Measurements from ENCODE around the gene PLA2G10. TPM values are rescaled to one million over a fixed set of nuclear protein-coding genes. Genes with fewer than 3 reads are reported as not detected.
"Not testable (repeated sequence)": the region's sequence is repeated elsewhere in the genome, so short reads cannot be mapped to it uniquely, and the experiment has no call there.

PLA2G10 gene
- total RNA-seq, 1 experiment from 2014 or later, result not detected

DNA sequence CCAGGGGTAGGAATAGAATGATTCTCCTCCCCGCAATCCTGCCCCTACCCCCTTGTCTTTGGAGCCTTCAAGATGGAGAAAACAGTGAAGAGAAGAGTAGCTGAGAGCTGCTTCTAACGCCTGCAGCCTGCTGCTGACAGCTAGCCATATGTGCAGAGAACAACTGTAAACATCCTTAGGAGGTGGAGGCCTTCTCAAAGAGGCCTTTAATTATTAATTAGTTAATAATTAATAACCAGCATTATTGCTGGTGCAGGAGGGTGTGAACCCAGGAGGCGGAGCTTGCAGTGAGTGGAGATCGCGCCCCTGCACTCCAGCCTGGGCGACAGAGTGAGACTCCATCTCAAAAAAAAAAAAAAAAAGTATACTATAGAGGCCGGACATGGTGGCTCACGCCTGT is 52.9 kb downstream of the PLA2G10 start:
- TF ChIP-seq, protein P1, sequence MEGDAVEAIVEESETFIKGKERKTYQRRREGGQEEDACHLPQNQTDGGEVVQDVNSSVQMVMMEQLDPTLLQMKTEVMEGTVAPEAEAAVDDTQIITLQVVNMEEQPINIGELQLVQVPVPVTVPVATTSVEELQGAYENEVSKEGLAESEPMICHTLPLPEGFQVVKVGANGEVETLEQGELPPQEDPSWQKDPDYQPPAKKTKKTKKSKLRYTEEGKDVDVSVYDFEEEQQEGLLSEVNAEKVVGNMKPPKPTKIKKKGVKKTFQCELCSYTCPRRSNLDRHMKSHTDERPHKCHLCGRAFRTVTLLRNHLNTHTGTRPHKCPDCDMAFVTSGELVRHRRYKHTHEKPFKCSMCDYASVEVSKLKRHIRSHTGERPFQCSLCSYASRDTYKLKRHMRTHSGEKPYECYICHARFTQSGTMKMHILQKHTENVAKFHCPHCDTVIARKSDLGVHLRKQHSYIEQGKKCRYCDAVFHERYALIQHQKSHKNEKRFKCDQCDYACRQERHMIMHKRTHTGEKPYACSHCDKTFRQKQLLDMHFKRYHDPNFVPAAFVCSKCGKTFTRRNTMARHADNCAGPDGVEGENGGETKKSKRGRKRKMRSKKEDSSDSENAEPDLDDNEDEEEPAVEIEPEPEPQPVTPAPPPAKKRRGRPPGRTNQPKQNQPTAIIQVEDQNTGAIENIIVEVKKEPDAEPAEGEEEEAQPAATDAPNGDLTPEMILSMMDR (IDR thresholded peaks at IDR 0.05; ENCODE audit: unreplicated experiment), result no peak
- H3K36me3 Mint-ChIP-seq (ENCODE audit: insufficient read depth, unreplicated experiment), result peaks cover 57% of the 10 kb centered on the region
- H3K4me1 Mint-ChIP-seq (ENCODE audit: insufficient read depth, unreplicated experiment), result peaks cover 2% of the 10 kb centered on the region
- DNase-seq (ENCODE audit: unreplicated experiment), result no peak
- H3K27me3 Mint-ChIP-seq (ENCODE audit: insufficient read depth, unreplicated experiment), result no peaks in the 10 kb centered on the region
- no peak overlapping the region for H3K4me3 Mint-ChIP-seq (ENCODE audit: unreplicated experiment)
- intact Hi-C loops (cut with micrococcal nuclease), result no loop called here
- no TSS peak for BruUV-seq (replicated peaks)
- H3K9me3 Mint-ChIP-seq (ENCODE audit: unreplicated experiment), result no peaks in the 10 kb centered on the region
- H3K27ac Mint-ChIP-seq (ENCODE audit: low read depth, unreplicated experiment), result no peak overlapping the region
- ChIA-PET POLR2A (interaction anchor here (0.6 to 2.1 kb wide), 4 partner anchors 8 to 142 kb away, joined by 3 to 6 read pairs (median 3); partner anchors contain the start of genes BFAR and PARN), CTCF (interaction anchor here (0.6 kb wide), 3 partner anchors 15 to 723 kb away, joined by 3 read pairs; no protein-coding TSS in a partner anchor)

DNA sequence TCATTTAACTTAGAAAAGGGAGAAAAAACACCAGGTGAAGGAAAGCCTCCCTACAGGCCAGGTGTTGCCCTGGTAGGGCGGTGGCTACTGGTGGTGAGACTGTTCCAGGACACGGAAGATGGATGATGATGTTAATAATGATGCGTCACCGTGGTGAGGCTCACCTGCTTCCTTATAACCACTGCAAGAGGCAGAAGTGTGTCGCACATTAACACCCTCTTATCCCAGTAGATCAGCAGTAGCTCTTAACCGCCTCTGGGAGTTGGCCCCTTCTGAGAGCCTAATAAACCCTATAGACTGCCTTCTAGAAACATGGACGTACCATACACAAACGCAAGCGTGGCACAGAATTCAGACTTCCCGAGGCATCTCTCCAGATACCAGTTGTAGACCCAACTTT is 53.6 kb downstream of the PLA2G10 start:
- CTCF ChIA-PET, result interaction anchor here (0.6 to 0.7 kb wide), 2 partner anchors 24 to 137 kb away, joined by 3 read pairs; no protein-coding TSS in a partner anchor
- no peak for DNase-seq (ENCODE audit: unreplicated experiment)
- no peak overlapping the region for H3K4me3 Mint-ChIP-seq (ENCODE audit: unreplicated experiment)
- intact Hi-C loops (cut with micrococcal nuclease), result no loop called here
- H3K27me3 Mint-ChIP-seq (ENCODE audit: insufficient read depth, unreplicated experiment), result no peaks in the 10 kb centered on the region
- no TSS peak for BruUV-seq (replicated peaks)
- TF ChIP-seq, protein P1 (IDR thresholded peaks at IDR 0.05; ENCODE audit: unreplicated experiment), result no peak
- H3K36me3 Mint-ChIP-seq (ENCODE audit: insufficient read depth, unreplicated experiment), result peaks cover 57% of the 10 kb centered on the region
- no peaks in the 10 kb centered on the region for H3K9me3 Mint-ChIP-seq (ENCODE audit: unreplicated experiment)
- H3K27ac Mint-ChIP-seq (ENCODE audit: low read depth, unreplicated experiment), result no peak overlapping the region
- H3K4me1 Mint-ChIP-seq (ENCODE audit: insufficient read depth, unreplicated experiment), result peaks cover 7% of the 10 kb centered on the region
- POLR2A ChIA-PET, result interaction anchor here (1.3 to 1.4 kb wide), 2 partner anchors 8 to 10 kb away, joined by 3 read pairs; partner anchors contain the start of genes BFAR and PARN

DNA sequence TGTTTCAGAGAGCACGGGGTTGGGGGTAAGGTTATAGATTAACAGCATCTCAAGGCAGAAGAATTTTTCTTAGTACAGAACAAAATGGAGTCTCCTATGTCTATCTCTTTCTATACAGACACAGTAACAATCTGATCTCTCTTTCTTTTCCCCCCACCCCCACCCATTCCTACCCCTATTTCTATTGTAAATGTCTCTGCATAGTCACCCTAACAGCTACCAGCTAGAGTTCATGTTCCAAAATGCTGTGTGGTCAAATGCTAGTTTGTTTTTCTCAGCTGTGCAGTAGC is 57.2 kb downstream of the PLA2G10 start:
- H3K27me3 Mint-ChIP-seq (ENCODE audit: insufficient read depth, unreplicated experiment); H3K9me3 Mint-ChIP-seq (ENCODE audit: unreplicated experiment); BruUV-seq (replicated peaks); CTCF ChIA-PET; intact Hi-C loops (cut with micrococcal nuclease); DNase-seq (ENCODE audit: unreplicated experiment); H3K4me3 Mint-ChIP-seq (ENCODE audit: unreplicated experiment): not testable (repeated sequence)
- Mint-ChIP-seq H3K36me3 (ENCODE audit: insufficient read depth, unreplicated experiment) (peaks cover 40% of the 10 kb centered on the region), H3K4me1 (ENCODE audit: insufficient read depth, unreplicated experiment) (peaks cover 18% of the 10 kb centered on the region), H3K27ac (ENCODE audit: low read depth, unreplicated experiment) (peak overlapping the region; percentile 17)
- POLR2A ChIA-PET, result interaction anchor here (0.7 kb wide), 1 partner anchor 22 kb away, joined by 5 read pairs; no protein-coding TSS in a partner anchor

DNA sequence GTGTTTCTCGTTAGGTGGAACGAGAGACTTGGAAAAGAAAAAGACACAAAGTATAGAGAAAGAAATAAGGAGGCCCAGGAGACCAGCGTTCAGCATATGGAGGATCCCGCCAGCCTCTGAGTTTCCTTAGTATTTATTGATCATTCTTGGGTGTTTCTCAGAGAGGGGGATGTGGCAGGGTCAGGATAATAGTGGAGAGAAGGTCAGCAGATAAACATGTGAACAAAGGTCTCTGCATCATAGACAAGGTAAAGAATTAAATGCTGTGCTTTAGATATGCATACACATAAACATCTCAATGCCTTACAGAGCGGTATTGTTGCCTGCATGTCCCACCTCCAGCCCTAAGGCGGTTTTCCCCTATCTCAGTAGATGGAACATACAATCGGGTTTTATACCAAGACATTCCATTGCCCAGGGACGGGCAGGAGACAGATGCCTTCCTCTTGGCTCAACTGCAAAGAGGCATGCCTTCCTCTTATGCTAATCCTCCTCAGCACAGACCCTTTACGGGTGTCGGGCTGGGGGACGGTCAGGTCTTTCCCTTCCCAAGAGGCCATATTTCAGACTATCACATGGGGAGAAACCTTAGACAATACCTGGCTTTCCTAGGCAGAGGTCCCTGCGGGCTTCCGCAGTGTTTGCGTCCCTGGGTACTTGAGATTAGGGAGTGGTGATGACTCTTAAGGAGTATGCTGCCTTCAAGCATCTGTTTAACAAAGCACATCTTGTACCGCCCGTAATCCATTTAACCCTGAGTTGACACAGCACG is 57.7 kb downstream of the PLA2G10 start:
- intact Hi-C loops (cut with micrococcal nuclease); BruUV-seq (replicated peaks); DNase-seq (ENCODE audit: unreplicated experiment); H3K9me3 Mint-ChIP-seq (ENCODE audit: unreplicated experiment); POLR2A ChIA-PET; CTCF ChIA-PET; H3K27me3 Mint-ChIP-seq (ENCODE audit: insufficient read depth, unreplicated experiment): not testable (repeated sequence)
- peak overlapping the region; percentile 2 for H3K4me3 Mint-ChIP-seq (ENCODE audit: unreplicated experiment)
- peaks cover 18% of the 10 kb centered on the region for H3K4me1 Mint-ChIP-seq (ENCODE audit: insufficient read depth, unreplicated experiment)
- H3K27ac Mint-ChIP-seq (ENCODE audit: low read depth, unreplicated experiment), result peak overlapping the region; percentile 17
- peaks cover 40% of the 10 kb centered on the region for H3K36me3 Mint-ChIP-seq (ENCODE audit: insufficient read depth, unreplicated experiment)

DNA sequence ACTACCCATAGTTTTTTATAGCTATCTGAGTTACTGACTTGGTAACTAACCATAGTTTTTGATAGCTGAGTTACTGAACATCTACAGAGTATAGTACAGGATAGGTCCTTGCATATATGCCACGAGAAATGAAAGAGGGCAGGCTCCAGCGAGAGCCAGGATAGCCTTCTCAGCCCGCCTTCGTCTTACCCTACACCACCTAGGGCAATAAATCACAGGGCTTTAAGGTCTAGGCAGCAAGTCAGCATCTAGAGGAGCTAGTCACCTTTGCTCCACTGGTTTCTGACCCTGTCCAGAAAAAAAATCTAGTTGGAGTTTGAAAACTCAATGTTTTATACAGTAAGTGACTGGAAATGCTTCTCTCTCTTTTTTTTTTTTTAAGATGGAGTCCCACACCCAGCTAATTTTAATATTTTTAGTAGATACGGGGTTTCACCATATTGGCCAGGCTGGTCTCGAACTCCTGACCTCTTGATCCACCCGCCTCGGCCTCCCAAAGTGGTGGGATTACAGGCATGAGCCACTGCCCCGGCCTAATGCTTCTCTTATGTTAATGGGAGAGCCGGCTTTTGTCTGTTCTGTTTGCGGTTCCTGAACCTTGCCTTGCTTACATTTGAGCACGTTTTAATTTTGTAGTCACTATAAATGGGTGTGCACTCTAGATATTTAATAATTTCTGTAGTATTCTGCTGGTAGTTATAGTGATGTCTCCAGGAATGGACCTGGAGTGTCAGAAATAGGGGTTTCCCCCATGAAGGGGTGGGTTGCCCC is 58.5 kb downstream of the PLA2G10 start:
- Mint-ChIP-seq H3K4me3 (ENCODE audit: unreplicated experiment) (peak overlapping the region; percentile 2), H3K27ac (ENCODE audit: low read depth, unreplicated experiment) (peak overlapping the region; percentile 17)
- CTCF ChIA-PET, result interaction anchor here (1.0 kb wide), 1 partner anchor 10 kb away, joined by 4 read pairs; no protein-coding TSS in a partner anchor

More for the DNA sequence above, 58.5 kb downstream of the PLA2G10 start:
- H3K36me3 Mint-ChIP-seq (ENCODE audit: insufficient read depth, unreplicated experiment), result peaks cover 40% of the 10 kb centered on the region
- no TSS peak for BruUV-seq (replicated peaks)
- peaks cover 18% of the 10 kb centered on the region for H3K4me1 Mint-ChIP-seq (ENCODE audit: insufficient read depth, unreplicated experiment)
- no peaks in the 10 kb centered on the region for H3K27me3 Mint-ChIP-seq (ENCODE audit: insufficient read depth, unreplicated experiment)
- POLR2A ChIA-PET, result interaction anchor here (1.1 kb wide), 1 partner anchor 8 kb away, joined by 3 read pairs; no protein-coding TSS in a partner anchor
- intact Hi-C loops (cut with micrococcal nuclease), result no loop called here
- peaks cover under 1% of the 10 kb centered on the region for H3K9me3 Mint-ChIP-seq (ENCODE audit: unreplicated experiment)
- TF ChIP-seq, protein P1 (IDR thresholded peaks at IDR 0.05; ENCODE audit: unreplicated experiment), result no peak
- no peak for DNase-seq (ENCODE audit: unreplicated experiment)
